ENCODE measurements around the gene WDFY1. TPM values are rescaled to one million over a fixed set of nuclear protein-coding genes. Genes with fewer than 3 reads are reported as not detected.

WDFY1 gene
- total and polyA plus RNA-seq, 3 donors from 2014 or later = 29.5 to 62.9 (median 49.4) TPM

- intact Hi-C loops (cut with DNase I; ENCODE audit: low total_unique reads) = no loop called here
- Histone ChIP-seq H3K36me3 (ENCODE audit: low read depth, missing control alignments) (no peaks in the 10 kb centered on the region), H3K27me3 (no peaks in the 10 kb centered on the region), H3K9me3 (no peaks in the 10 kb centered on the region), H3K27ac (no peak overlapping the region), H3K4me3 (no peak overlapping the region), H3K4me1 (no peaks in the 10 kb centered on the region)
- no peak for DNase-seq
- TF ChIP-seq, protein P1, sequence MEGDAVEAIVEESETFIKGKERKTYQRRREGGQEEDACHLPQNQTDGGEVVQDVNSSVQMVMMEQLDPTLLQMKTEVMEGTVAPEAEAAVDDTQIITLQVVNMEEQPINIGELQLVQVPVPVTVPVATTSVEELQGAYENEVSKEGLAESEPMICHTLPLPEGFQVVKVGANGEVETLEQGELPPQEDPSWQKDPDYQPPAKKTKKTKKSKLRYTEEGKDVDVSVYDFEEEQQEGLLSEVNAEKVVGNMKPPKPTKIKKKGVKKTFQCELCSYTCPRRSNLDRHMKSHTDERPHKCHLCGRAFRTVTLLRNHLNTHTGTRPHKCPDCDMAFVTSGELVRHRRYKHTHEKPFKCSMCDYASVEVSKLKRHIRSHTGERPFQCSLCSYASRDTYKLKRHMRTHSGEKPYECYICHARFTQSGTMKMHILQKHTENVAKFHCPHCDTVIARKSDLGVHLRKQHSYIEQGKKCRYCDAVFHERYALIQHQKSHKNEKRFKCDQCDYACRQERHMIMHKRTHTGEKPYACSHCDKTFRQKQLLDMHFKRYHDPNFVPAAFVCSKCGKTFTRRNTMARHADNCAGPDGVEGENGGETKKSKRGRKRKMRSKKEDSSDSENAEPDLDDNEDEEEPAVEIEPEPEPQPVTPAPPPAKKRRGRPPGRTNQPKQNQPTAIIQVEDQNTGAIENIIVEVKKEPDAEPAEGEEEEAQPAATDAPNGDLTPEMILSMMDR (IDR thresholded peaks at IDR 0.05) = no peak
- TF ChIP-seq POLR2A (IDR thresholded peaks at IDR 0.05) = no peak
- WGBS, 2 donors = 63 to 71% methylated on average over 4 of the region's 4 CpGs
Measured at GRCh38 chr2:223896833-223897311, 48.3 kb downstream of the WDFY1 start.

GRCh38 chr2:223894968-223895367, 50.2 kb downstream of the WDFY1 start:
- no peak overlapping the region for H3K4me3 ChIP-seq
- no peak for TF ChIP-seq POLR2A (IDR thresholded peaks at IDR 0.05)
- TF ChIP-seq, protein P1 (IDR thresholded peaks at IDR 0.05) = no peak
- no peak overlapping the region for H3K27ac ChIP-seq
- H3K4me1 ChIP-seq = no peaks in the 10 kb centered on the region
- H3K27me3 ChIP-seq = no peaks in the 10 kb centered on the region
- no peak for DNase-seq
- H3K9me3 ChIP-seq = no peaks in the 10 kb centered on the region
- no peaks in the 10 kb centered on the region for H3K36me3 ChIP-seq (ENCODE audit: low read depth, missing control alignments)
- intact Hi-C loops (cut with DNase I; ENCODE audit: low total_unique reads) = no loop called here
- 85 to 94% methylated on average over 1 of the region's 1 CpG for WGBS, 2 donors

GRCh38 chr2:223894009-223894408, 51.1 kb downstream of the WDFY1 start:
- 99% methylated on average over 8 of the region's 8 CpGs for WGBS, 2 donors
- DNase-seq = no peak
- H3K4me1 ChIP-seq = no peaks in the 10 kb centered on the region
- no peak for TF ChIP-seq POLR2A (IDR thresholded peaks at IDR 0.05)
- TF ChIP-seq, protein P1 (IDR thresholded peaks at IDR 0.05) = no peak
- no peaks in the 10 kb centered on the region for H3K36me3 ChIP-seq (ENCODE audit: low read depth, missing control alignments)
- H3K4me3 ChIP-seq = no peak overlapping the region
- H3K9me3 ChIP-seq = no peaks in the 10 kb centered on the region
- H3K27ac ChIP-seq = no peak overlapping the region
- no peaks in the 10 kb centered on the region for H3K27me3 ChIP-seq
- intact Hi-C loops (cut with DNase I; ENCODE audit: low total_unique reads) = no loop called here

GRCh38 chr2:223890721-223891120, 54.4 kb downstream of the WDFY1 start:
- Histone ChIP-seq H3K4me1 (no peaks in the 10 kb centered on the region), H3K36me3 (ENCODE audit: low read depth, missing control alignments) (no peaks in the 10 kb centered on the region), H3K9me3 (no peaks in the 10 kb centered on the region), H3K27ac (no peak overlapping the region), H3K27me3 (no peaks in the 10 kb centered on the region), H3K4me3 (no peak overlapping the region)
- whole genome bisulfite sequencing, 2 donors = 66 to 71% methylated on average over 4 of the region's 4 CpGs
- DNase-seq = no peak
- TF ChIP-seq, protein P1 (IDR thresholded peaks at IDR 0.05) = no peak
- TF ChIP-seq POLR2A (IDR thresholded peaks at IDR 0.05) = no peak
- intact Hi-C loops (cut with DNase I; ENCODE audit: low total_unique reads) = no loop called here

DNA sequence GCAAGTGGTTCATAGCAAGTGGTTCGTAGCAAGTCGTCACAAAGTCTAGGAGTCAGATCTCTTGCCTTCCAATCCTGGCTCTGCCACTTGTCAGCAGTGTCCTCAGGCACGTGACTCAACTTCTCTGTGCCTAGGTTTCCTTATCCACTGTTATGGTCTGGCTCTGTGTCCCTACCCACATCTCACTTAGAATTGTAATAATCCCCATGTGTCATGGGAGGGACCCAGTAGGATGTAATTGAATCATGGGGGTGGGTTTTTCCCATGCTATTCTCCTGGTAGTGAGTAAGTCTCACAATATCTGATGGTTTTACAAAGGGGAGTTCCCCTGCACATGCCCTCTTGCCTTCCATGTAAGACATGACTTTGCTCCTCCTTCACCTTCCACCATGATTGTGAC, 55.9 kb downstream of the WDFY1 start:
- Histone ChIP-seq H3K4me3 (no peak overlapping the region), H3K27ac (no peak overlapping the region), H3K27me3 (no peaks in the 10 kb centered on the region), H3K9me3 (no peaks in the 10 kb centered on the region), H3K36me3 (ENCODE audit: low read depth, missing control alignments) (no peaks in the 10 kb centered on the region), H3K4me1 (no peaks in the 10 kb centered on the region)
- intact Hi-C loops (cut with DNase I; ENCODE audit: low total_unique reads) = no loop called here
- DNase-seq = no peak
- TF ChIP-seq, protein P1 (IDR thresholded peaks at IDR 0.05) = no peak
- TF ChIP-seq POLR2A (IDR thresholded peaks at IDR 0.05) = no peak
- WGBS, 2 donors = 94 to 100% methylated on average over 3 of the region's 3 CpGs
